Right lobe of liver (tissue), 4 donors: Measurements from ENCODE around the gene ADH4.

Source experiments
- CTCF ChIP-seq, 4 donors: fragments of 200-600 bp in 3 of 4; fragments of 450-650 bp in 1 of 4; IDR thresholded peaks; one replicate each; pipeline versions ENCODE4 v1.5.1 to v1.8.0; 2016 to 2022; ENCODE audit warnings: antibody characterized with exemption in 4 of 4, mild to moderate bottlenecking in 2 of 4
- POLR2A ChIP-seq: fragments of 450-650 bp; IDR thresholded peaks from one replicate; pipeline ENCODE4 v1.6.1; 2017; ENCODE audit warnings: antibody characterized with exemption, mild to moderate bottlenecking
- donor health status: DM: no; HTN: no; CAD: no.
- donor health status: DM: no; HTN: no; CAD: no.
- donor health status: DM: no; HTN: yes; CAD: no.

GRCh38 chr4:99134586-99134985 is 9.5 kb downstream of the ADH4 start:
- TF ChIP-seq CTCF (IDR thresholded peaks at IDR 0.05): no peak
- no peak for TF ChIP-seq POLR2A
